CD8-positive, alpha-beta T cell (primary cell): Measurements from ENCODE around the gene STAU1. TPM values are rescaled to one million over a fixed set of nuclear protein-coding genes. Genes with fewer than 3 reads are reported as not detected.

Experiments used
- total RNA-seq, 46 experiments: library from RNA in 2 of 46; stranded (reverse) in 2 of 46; gene quantifications; one replicate each; pipeline ENCODE4 v1.2.3 and lab custom pipeline; 2021 to 2026

The STAU1 gene
- total RNA-seq, 2 experiments from 2014 or later, result 74.6 to 76.3 TPM

Other genes with a start within 250 kb of the STAU1 start
- 10 to 100 TPM; 31.8 to 33.4 TPM for gene CSE1L, start 142.0 kb downstream of the STAU1 start, total RNA-seq
- gene DDX27, start 31.1 kb upstream of the STAU1 start, total RNA-seq, result 100 to 1,000 TPM; 129 to 141 TPM
- 10 to 100 TPM; 53.8 to 55.0 TPM for gene ZNFX1, start 89.7 kb upstream of the STAU1 start, total RNA-seq